Transverse colon (tissue), 4 donors: Measurements from ENCODE around the gene CATSPERE. TPM values are rescaled to one million over a fixed set of nuclear protein-coding genes. Genes with fewer than 3 reads are reported as not detected.
A peak's percentile ranks its signal among the peaks of the same experiment; 100 is the strongest.

Experiments
- DNase-seq: peaks from one replicate; pipeline ENCODE4 v3.0.0-alpha.2; 2019
- H3K27ac ChIP-seq, 4 donors: fragments of 200-600 bp; sonication (generic); 2 replicates each; pipeline ENCODE4 v1.5.1; 2016 to 2018; ENCODE audit warnings: inconsistent platforms in 4 of 4
- H3K27me3 ChIP-seq: fragments of 200-600 bp; sonication (generic); 2 replicates; pipeline ENCODE4 v1.5.1; 2017; ENCODE audit warnings: inconsistent platforms
- H3K36me3 ChIP-seq, 4 donors: fragments of 200-600 bp; sonication (generic); 2 replicates each; pipeline ENCODE4 v1.5.1; 2017 to 2019; ENCODE audit warnings: inconsistent platforms in 4 of 4
- H3K4me1 ChIP-seq, 4 donors: fragments of 200-600 bp; sonication (generic); 2 replicates each; pipeline ENCODE4 v1.5.1; 2017 to 2020; ENCODE audit warnings: inconsistent platforms in 4 of 4
- H3K4me3 ChIP-seq, 4 donors: fragments of 200-600 bp; sonication (generic); 1 replicate in 1 of 4; 2 replicates in 3 of 4; pipeline versions ENCODE4 v1.5.1 to v1.6.1; 2017 to 2019; ENCODE audit warnings: inconsistent platforms in 4 of 4
- H3K9me3 ChIP-seq, 2 donors: fragments of 200-600 bp; sonication (generic); 2 replicates each; pipeline ENCODE4 v1.5.1; 2017 to 2019; ENCODE audit warnings: inconsistent platforms in 2 of 2
- EP300 ChIP-seq: sonication (generic); formaldehyde crosslinking; IDR thresholded peaks from one replicate; pipeline ENCODE4 v1.6.1; 2017; ENCODE audit warnings: antibody characterized with exemption, low read depth
- POLR2A ChIP-seq: fragments of 450-650 bp; IDR thresholded peaks from one replicate; pipeline ENCODE4 v1.6.1; 2016; ENCODE audit warnings: antibody characterized with exemption, mild to moderate bottlenecking, moderate library complexity
- POLR2AphosphoS5 ChIP-seq, 3 donors: sonication (generic); formaldehyde crosslinking; IDR thresholded peaks; one replicate each; pipeline ENCODE4 v1.6.1; 2016; ENCODE audit warnings: antibody characterized with exemption in 3 of 3
- WGBS, 2 donors: methylation state at CpG; one replicate each; pipeline ENCODE4 v1.1.5; 2018; ENCODE audit warnings: low coverage in 1 of 2; 5-methylcytosine and 5-hydroxymethylcytosine counted together
- in situ Hi-C, 4 donors: fragments of 200-750 bp; cut with MboI; loops; one replicate each; pipeline versions ENCODE4 v1.15.0 to v1.15.1; 2017; ENCODE audit warnings: low sequenced_read_pairs in 3 of 4, low pct_ligation_motif_present in 1 of 4, low pct_unique_long_range_greater_than_20kb in 1 of 4
- intact Hi-C: fragments of 100-400 bp; cut with DNase I; formaldehyde crosslinking; loops from one replicate; pipeline ENCODE4 v1.15.1; 2023; ENCODE audit warnings: low total_unique reads
- total RNA-seq, 4 donors: library from RNA; depleted of rRNA; stranded (reverse); fragments of >200 nt; gene quantifications; one replicate each; pipeline ENCODE4 v1.1.0, GENCODE V29; 2016
- TF ChIP-seq, protein P1 (sequence below), 5 experiments: fragments of 200-600 bp in 3 of 5; fragments of 450-650 bp in 2 of 5; sonication (generic) in 3 of 5; IDR thresholded peaks; 1 replicate in 2 of 5; 2 replicates in 3 of 5; pipeline ENCODE4 v1.5.1; 2016 to 2017; ENCODE audit warnings: antibody characterized with exemption in 5 of 5, inconsistent platforms in 3 of 5, mild to moderate bottlenecking in 2 of 5, moderate library complexity in 1 of 5

Gene CATSPERE
- total RNA-seq, 4 donors from 2014 or later = 0.55 to 2.7 TPM; not detected in 2

DNA sequence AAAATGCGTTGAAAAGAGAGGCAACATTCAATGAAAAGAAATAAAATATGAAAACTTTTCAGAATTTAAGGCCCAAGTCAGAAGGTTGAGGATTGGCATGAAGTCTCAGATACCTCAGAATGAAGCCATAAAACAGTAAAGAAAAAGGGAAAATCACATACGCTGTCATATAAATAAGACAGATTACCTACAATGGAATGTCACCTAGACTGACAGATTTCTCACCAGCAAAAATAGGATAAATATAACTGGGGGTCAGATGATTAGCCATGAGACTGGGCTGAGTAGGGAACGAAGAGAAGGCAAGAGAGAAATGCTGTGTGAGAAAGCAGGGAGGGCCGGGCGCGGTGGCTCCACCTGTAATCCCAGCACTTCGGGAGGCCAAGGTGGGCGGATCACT is 140.3 kb downstream of the CATSPERE start:
- no peak overlapping the region for H3K4me3 ChIP-seq
- peaks cover 0 to 3% (median 0%) of the 10 kb centered on the region in 4 donors for H3K4me1 ChIP-seq
- in situ Hi-C loops (loop anchor here (5.0 to 25.0 kb wide), 5 partner anchors 193 to 443 kb away; no protein-coding TSS in a partner anchor), intact Hi-C loops (loop anchor here (10.0 kb wide), 1 partner anchor 443 kb away; no protein-coding TSS in a partner anchor)
- DNase-seq = no peak
- TF ChIP-seq EP300 = no peak
- no peak for TF ChIP-seq POLR2AphosphoS5 (IDR thresholded peaks at IDR 0.05)
- TF ChIP-seq, protein P1, sequence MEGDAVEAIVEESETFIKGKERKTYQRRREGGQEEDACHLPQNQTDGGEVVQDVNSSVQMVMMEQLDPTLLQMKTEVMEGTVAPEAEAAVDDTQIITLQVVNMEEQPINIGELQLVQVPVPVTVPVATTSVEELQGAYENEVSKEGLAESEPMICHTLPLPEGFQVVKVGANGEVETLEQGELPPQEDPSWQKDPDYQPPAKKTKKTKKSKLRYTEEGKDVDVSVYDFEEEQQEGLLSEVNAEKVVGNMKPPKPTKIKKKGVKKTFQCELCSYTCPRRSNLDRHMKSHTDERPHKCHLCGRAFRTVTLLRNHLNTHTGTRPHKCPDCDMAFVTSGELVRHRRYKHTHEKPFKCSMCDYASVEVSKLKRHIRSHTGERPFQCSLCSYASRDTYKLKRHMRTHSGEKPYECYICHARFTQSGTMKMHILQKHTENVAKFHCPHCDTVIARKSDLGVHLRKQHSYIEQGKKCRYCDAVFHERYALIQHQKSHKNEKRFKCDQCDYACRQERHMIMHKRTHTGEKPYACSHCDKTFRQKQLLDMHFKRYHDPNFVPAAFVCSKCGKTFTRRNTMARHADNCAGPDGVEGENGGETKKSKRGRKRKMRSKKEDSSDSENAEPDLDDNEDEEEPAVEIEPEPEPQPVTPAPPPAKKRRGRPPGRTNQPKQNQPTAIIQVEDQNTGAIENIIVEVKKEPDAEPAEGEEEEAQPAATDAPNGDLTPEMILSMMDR (IDR thresholded peaks at IDR 0.05) = no peak
- TF ChIP-seq POLR2A = no peak
- H3K27me3 ChIP-seq = peaks cover 2% of the 10 kb centered on the region
- H3K9me3 ChIP-seq = no peaks in the 10 kb centered on the region
- H3K36me3 ChIP-seq = no peaks in the 10 kb centered on the region
- WGBS, 2 donors = 87 to 89% methylated on average over 2 to 8 of the region's 8 CpGs
- no peak overlapping the region for H3K27ac ChIP-seq

DNA sequence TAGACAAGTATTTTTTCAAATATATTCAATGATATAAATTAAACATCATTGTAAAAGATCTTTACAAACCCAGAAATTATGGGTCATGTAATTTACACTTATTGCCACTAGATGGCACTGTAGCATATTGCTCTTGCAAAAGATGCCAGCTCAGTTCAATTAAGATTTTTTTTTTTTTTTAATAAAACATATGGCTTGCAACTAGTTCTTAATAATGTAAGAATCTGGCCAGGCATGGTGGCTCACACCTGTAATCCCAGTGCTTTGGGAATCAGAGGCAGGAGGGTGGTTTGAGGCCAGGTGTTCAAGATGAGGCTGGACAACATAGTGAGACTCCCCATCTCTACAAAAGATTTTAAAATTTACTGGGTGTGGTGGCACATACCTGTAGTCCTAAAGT is 142.4 kb downstream of the CATSPERE start:
- no peak overlapping the region for H3K4me3 ChIP-seq
- TF ChIP-seq, protein P1 (IDR thresholded peaks at IDR 0.05) = peak; percentile 84 to 90 (median 86)
- TF ChIP-seq POLR2AphosphoS5 (IDR thresholded peaks at IDR 0.05) (no peak), POLR2A (no peak), EP300 (no peak)
- H3K9me3 ChIP-seq = no peaks in the 10 kb centered on the region
- in situ Hi-C loops (loop anchor here (5.0 to 25.0 kb wide), 5 partner anchors 191 to 441 kb away; no protein-coding TSS in a partner anchor), intact Hi-C loops (loop anchor here (2.0 to 10.0 kb wide), 2 partner anchors 195 to 441 kb away; no protein-coding TSS in a partner anchor)
- no peaks in the 10 kb centered on the region for H3K36me3 ChIP-seq
- H3K27me3 ChIP-seq = peaks cover 2% of the 10 kb centered on the region
- peaks cover 0 to 3% (median 0%) of the 10 kb centered on the region in 4 donors for H3K4me1 ChIP-seq
- no peak overlapping the region for H3K27ac ChIP-seq
- no peak for DNase-seq

DNA sequence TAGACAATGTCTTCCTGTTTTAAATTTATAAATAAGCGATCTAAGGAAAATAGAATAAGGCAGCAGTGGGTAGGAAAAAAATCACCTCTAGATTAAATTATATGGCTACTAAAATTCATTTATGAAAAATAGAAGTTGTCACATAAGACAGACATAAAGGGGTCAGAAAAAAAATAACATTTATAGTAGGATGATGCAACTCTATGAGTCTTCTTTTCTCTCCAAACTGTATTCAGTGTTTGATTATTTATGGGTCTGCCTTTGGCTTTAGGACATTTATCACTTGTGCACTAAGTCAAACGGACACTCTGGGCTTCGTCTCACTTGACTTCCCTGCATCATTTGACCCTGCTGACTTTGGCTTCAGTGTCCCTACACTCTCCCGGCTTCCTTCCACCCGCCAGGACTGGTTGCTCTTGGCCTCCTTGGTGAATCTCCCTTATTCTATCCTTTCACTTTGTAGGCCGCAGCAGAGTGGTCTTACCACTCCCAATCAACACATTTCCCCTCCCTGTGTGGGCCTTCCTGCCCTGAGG is 144.8 kb downstream of the CATSPERE start:
- 86 to 90% methylated on average over 6 of the region's 6 CpGs for WGBS, 2 donors
- no peak overlapping the region for H3K27ac ChIP-seq
- intact Hi-C loops = loop anchor here (10.0 kb wide), 1 partner anchor 439 kb away; no protein-coding TSS in a partner anchor
- no peaks in the 10 kb centered on the region for H3K36me3 ChIP-seq
- TF ChIP-seq POLR2AphosphoS5 (IDR thresholded peaks at IDR 0.05) (no peak), EP300 (no peak), POLR2A (no peak)
- TF ChIP-seq, protein P1 (IDR thresholded peaks at IDR 0.05) = no peak
- no peak for DNase-seq
- H3K4me3 ChIP-seq = no peak overlapping the region
- no peaks in the 10 kb centered on the region for H3K4me1 ChIP-seq
- in situ Hi-C loops = loop anchor here (5.0 to 25.0 kb wide), 4 partner anchors 189 to 439 kb away; no protein-coding TSS in a partner anchor
- no peaks in the 10 kb centered on the region for H3K9me3 ChIP-seq
- peaks cover 2% of the 10 kb centered on the region for H3K27me3 ChIP-seq

DNA sequence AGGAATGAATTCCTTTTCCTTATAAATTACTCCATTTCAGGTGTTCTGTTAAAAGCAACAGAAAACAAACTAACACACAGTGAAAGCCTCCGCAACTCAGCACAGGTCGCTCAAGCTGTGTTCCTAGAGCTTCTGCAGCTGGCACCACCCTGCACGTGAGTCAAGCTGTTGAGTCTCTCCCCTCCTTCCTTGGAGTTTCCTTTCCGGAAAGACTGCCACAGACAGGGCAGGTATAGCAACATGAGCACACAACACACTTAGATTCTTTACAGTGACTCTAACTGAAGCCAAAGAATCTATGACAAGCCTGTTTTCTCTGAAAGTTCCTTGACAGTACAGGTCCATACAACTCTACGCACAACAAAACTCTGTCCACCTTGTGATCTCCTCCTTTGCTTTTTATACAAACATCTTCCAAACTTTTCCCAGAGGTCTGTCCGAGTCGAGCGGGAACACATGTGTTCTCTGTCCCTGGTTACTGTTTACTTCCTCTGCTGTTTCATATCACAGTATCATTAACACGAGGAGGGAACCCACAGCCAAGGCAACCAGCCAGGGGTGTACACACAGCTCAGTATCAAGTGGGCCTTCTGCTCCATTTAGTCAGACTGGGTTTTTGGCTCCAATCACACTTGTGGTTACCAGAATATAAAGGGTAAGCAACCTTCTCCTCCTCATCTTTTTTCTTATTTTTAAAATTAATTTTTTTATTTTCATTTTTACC is 153.2 kb downstream of the CATSPERE start:
- peak; percentile 9 for DNase-seq
- H3K36me3 ChIP-seq = no peaks in the 10 kb centered on the region

More for the DNA sequence above, 153.2 kb downstream of the CATSPERE start:
- Histone ChIP-seq H3K27ac (no peak overlapping the region), H3K4me3 (no peak overlapping the region), H3K4me1 (no peaks in the 10 kb centered on the region), H3K9me3 (no peaks in the 10 kb centered on the region), H3K27me3 (no peaks in the 10 kb centered on the region)
- 61 to 85% methylated on average over 3 to 9 of the region's 9 CpGs for WGBS, 2 donors
- intact Hi-C loops (no loop called here), in situ Hi-C loops (loop anchor here in 2 of 4 donors (25.0 kb wide), 1 partner anchor 423 kb away; no protein-coding TSS in a partner anchor)
- no peak for TF ChIP-seq POLR2A
- TF ChIP-seq, protein P1 (IDR thresholded peaks at IDR 0.05) = no peak
- TF ChIP-seq POLR2AphosphoS5 (IDR thresholded peaks at IDR 0.05) = no peak
- TF ChIP-seq EP300 = no peak
